ENCODE results near the gene ZNF467.

The ZNF467 gene

DNA sequence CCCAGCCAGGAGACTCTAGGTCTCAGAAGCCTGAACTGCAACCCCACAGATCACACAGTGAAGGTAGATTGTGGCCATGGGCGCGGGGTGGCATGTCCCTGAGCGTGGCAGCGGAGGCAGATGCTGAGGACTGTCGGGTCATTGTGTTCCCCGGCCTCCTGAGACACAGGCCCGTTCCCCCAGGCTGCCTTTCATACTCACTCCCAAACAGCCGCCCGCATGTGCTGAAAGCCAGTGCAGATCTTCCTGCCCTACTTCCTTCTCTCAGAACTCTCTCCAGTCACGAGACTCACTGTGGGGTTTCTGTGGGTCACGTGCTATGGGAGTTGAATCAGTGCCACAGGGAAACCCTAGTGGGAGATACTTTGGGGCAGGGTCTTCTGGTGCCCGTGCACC, 48.0 kb downstream of the ZNF467 start:
- Histone ChIP-seq H3K27me3 (ENCODE audit: insufficient read depth, low read length) (no peaks in the 10 kb centered on the region), H3K4me1 (ENCODE audit: insufficient read depth, low read length) (peaks cover 9% of the 10 kb centered on the region), H2AFZ (ENCODE audit: low read depth, low read length) (no peak overlapping the region), H3K9me3 (ENCODE audit: low read length) (no peaks in the 10 kb centered on the region), H3K4me3 (ENCODE audit: low read length) (no peak overlapping the region), H3K36me3 (ENCODE audit: insufficient read depth, low read length) (peaks cover 83% of the 10 kb centered on the region)

DNA sequence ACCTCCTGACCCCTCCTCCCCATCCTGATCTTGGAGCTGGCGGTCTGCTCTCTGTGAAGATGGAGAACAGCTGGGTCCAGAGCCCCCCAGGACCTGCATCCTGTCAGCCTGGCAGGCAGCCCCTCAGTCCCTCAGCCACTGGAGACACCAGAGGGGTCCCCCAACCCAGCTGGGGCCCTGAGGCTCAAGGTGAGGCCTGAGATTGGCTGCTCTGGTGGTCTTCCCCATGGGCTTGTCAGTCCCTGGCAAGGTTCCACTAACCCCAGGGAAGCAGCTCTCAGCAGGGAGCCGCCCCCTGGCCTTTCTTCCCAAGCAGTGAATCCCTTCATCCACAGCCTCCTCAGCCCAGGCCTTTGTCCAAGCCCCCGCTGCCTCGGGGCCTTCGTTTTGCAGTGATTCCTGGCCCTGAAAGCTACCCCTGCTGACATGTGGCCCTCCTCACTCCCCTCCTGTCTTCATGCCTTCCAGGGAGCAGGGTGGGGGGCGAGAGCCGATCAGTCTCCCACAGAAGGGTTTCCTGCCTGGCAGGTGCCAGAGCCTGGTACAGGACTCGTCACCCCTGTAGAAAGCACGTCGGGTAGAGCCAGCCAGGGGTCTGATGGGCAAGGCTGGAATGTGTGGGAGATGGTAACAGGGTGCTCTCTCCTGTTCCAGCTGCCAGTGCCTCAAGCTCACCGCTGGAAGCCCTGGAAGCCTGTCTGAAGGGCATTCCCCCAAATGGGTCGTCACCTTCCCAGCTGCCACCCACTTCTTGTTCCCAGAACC, 48.5 kb downstream of the ZNF467 start:
- H3K4me3 ChIP-seq (ENCODE audit: low read length) = no peak overlapping the region
- H2AFZ ChIP-seq (ENCODE audit: low read depth, low read length) = no peak overlapping the region
- H3K27me3 ChIP-seq (ENCODE audit: insufficient read depth, low read length) = no peaks in the 10 kb centered on the region
- no peaks in the 10 kb centered on the region for H3K9me3 ChIP-seq (ENCODE audit: low read length)
- H3K4me1 ChIP-seq (ENCODE audit: insufficient read depth, low read length) = peaks cover 9% of the 10 kb centered on the region
- H3K36me3 ChIP-seq (ENCODE audit: insufficient read depth, low read length) = peaks cover 82% of the 10 kb centered on the region

DNA sequence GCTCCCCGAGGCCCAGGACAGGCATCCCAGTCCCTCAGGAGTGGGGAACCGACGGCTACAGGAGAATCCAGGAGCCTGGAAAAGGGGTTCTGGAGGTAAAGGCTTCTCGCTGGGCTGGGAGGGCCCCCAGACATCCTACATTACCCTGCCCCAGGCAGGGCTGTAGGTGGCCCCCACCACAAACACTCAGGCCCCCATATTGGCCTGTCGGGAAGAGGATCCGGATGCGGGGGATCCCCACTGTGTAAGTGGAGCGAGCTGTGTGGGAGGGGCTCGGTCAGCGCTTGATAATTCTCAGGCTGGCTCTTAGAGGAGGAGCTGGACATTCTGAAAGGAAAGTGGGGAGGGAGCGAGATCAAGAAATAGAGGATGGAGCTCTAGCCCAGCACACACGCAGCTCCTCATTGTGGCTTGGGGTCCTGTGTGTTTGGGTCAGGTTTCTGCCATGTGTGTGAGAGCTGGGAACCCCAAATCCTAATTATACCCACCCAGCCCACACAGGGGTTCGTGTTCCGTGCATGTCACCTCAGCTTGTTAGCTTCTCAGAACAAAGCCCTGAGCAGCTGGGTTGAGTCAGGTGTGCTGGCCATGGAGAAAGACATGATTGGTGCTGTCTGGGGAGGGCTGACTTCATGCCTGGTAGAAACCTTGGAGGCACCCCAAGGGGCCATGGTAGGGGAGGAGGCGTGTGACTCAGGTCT, 49.4 kb downstream of the ZNF467 start:
- no peak overlapping the region for H2AFZ ChIP-seq (ENCODE audit: low read depth, low read length)
- peaks cover under 1% of the 10 kb centered on the region for H3K9me3 ChIP-seq (ENCODE audit: low read length)
- peaks cover 9% of the 10 kb centered on the region for H3K4me1 ChIP-seq (ENCODE audit: insufficient read depth, low read length)
- H3K36me3 ChIP-seq (ENCODE audit: insufficient read depth, low read length) = peaks cover 74% of the 10 kb centered on the region
- H3K27me3 ChIP-seq (ENCODE audit: insufficient read depth, low read length) = no peaks in the 10 kb centered on the region
- H3K4me3 ChIP-seq (ENCODE audit: low read length) = no peak overlapping the region

DNA sequence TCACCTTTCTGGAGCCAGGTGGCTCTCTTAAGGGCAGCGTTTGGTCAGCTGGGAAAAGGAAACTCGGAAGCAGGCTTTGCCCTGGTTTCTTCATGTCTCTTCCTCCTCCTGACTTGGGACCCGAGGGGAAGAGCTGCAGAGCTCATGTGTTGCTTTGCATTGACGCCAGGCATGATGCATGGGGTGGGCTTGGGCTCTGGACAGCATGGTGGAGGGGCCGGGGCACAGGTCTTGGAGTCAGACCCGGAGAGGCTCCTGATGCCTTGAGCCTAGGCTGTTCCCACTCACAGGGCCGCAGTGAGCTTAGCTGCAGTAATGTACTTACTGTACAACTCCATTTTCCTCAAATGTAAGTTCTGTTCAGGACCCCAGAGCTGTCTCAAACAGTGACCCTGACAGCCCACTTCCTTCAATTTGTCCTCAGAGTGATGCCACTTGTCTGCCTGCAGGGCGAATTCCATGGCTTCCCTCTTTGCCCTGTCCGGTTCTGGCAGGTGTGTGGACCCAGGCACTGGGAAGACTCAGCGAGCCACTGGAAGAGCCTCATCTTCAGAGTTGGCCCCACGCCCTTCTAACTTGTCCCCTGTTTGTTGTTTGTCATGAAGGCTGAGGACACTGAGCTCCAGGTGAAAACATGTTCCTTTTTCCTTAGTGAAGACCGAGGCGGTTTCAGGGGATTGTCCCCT, 50.2 kb downstream of the ZNF467 start:
- H3K36me3 ChIP-seq (ENCODE audit: insufficient read depth, low read length) = peaks cover 67% of the 10 kb centered on the region
- H3K27me3 ChIP-seq (ENCODE audit: insufficient read depth, low read length) = no peaks in the 10 kb centered on the region
- H2AFZ ChIP-seq (ENCODE audit: low read depth, low read length) = no peak overlapping the region

DNA sequence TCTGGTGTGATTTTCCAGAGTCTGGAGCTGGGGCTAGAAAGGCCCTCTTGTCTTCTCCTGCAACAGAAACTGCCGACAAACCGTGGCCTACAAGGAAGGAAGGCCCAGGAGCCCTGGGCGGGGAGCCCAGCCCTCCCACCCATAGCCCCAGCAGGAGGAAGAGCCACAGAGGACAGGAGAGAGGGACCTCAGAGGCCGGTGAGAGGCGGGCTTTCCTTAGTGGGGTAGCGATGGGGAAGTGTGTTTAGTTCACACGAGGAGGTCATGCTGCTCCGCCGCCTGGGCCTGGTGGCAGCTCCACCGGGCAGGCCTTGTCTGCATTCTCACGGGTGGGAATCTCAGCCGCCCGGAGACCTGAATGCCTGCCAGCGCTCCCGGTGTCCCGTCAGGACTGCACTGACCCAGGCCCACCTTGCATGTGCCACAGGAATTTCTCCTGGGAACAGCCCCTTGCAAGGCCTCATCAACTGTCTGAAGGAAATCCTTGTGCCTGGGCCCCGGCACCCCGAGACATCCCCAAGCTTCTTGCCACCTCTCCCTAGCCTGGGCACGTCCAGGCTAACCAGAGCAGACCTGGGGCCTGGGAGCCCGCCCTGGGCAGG, 50.9 kb downstream of the ZNF467 start:
- H3K36me3 ChIP-seq (ENCODE audit: insufficient read depth, low read length) = peaks cover 60% of the 10 kb centered on the region
- peaks cover 2% of the 10 kb centered on the region for H3K9me3 ChIP-seq (ENCODE audit: low read length)
- H3K4me3 ChIP-seq (ENCODE audit: low read length) = no peak overlapping the region
- H2AFZ ChIP-seq (ENCODE audit: low read depth, low read length) = no peak overlapping the region
- no peaks in the 10 kb centered on the region for H3K27me3 ChIP-seq (ENCODE audit: insufficient read depth, low read length)
- H3K4me1 ChIP-seq (ENCODE audit: insufficient read depth, low read length) = peaks cover 6% of the 10 kb centered on the region

More for the DNA sequence above, 50.2 kb downstream of the ZNF467 start:
- H3K4me1 ChIP-seq (ENCODE audit: insufficient read depth, low read length) = peaks cover 9% of the 10 kb centered on the region
- H3K9me3 ChIP-seq (ENCODE audit: low read length) = peaks cover 2% of the 10 kb centered on the region
- H3K4me3 ChIP-seq (ENCODE audit: low read length) = no peak overlapping the region

DNA sequence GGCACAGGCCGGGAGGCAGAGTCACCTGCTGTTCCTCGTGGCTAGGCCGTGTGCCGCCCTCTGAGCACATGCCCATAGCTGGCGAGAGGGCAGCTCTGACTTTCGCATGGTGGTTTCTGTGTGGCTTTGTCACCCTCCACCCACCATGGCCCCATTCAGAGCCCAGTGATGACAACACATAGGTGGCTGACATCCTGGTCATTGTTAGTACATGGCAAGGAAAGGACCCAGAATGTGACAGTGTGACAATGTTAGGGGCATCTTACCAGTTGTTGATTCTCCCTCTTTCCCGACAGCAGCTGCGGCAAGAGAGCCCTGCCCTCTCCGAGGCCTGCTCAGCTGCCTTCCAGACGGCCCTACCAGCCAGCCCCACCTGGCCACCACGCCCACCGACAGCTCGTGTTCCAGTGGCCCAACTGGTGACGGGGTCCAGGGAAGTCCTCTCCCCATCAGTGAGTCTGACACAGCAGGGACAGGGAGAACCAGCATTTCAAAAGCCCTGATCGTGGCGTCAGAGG, 52.2 kb downstream of the ZNF467 start:
- Histone ChIP-seq H3K4me1 (ENCODE audit: insufficient read depth, low read length) (peaks cover 1% of the 10 kb centered on the region), H2AFZ (ENCODE audit: low read depth, low read length) (no peak overlapping the region), H3K9me3 (ENCODE audit: low read length) (peaks cover 2% of the 10 kb centered on the region), H3K27me3 (ENCODE audit: insufficient read depth, low read length) (no peaks in the 10 kb centered on the region), H3K4me3 (ENCODE audit: low read length) (no peak overlapping the region), H3K36me3 (ENCODE audit: insufficient read depth, low read length) (peaks cover 58% of the 10 kb centered on the region)

DNA sequence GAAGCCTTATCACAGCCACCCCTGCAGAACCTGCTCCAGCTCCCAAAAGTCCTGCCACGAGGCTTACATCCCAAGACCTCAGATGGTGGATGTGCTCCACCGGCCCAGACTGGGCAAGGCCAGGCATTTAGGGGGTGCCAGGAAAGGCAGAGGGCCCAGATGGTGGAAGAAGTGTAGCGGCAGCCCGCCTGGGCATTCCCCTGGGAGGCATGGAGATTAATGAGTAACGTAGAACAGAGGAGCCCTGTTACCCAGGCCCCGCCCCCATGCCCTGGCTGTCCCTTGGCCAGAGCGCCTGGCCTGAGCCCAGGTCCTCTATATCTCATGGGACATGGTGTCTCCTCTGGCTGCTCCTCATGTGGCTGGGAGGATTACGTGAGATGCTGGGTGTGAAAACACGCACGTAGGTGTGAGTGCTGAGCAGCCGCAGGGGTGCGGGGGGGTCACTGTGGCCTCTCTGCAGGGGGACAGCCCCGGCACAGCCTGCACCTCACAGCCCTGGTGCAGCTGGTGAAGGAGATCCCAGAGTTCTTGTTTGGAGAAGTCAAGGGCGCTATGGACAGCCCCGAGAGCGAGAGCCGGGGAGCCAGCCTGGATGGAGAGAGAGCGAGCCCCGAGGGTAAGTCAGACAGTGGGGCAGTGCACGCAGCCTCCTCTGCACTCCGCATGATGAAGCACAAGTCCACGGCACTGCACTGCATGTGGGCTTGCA, 52.9 kb downstream of the ZNF467 start:
- H3K4me1 ChIP-seq (ENCODE audit: insufficient read depth, low read length) = peaks cover 8% of the 10 kb centered on the region
- H3K9me3 ChIP-seq (ENCODE audit: low read length) = peaks cover 2% of the 10 kb centered on the region
- peaks cover 53% of the 10 kb centered on the region for H3K36me3 ChIP-seq (ENCODE audit: insufficient read depth, low read length)
- H2AFZ ChIP-seq (ENCODE audit: low read depth, low read length) = no peak overlapping the region
- H3K27me3 ChIP-seq (ENCODE audit: insufficient read depth, low read length) = no peaks in the 10 kb centered on the region
- no peak overlapping the region for H3K4me3 ChIP-seq (ENCODE audit: low read length)

DNA sequence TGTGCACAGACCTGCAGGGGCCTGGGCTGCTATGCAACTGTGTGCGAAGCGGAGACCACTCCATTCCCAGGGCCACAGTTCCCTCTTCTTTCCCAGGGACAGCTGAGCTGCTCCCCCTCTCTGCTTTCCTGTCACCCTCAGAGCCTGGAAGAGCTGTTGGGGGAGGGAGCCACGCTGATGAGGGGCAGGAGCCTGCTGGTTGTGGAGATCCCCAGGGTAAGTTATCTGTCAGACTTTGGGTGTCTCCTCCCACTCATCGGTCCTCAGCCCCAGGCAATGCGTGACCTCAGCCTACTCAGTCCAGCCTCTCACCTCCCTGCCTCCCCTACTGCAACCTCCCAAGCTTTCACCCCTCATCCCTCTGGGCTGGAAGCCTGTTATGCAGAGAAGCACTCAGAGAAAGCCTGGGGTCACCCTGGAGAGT, 53.5 kb downstream of the ZNF467 start:
- Histone ChIP-seq H3K27me3 (ENCODE audit: insufficient read depth, low read length) (no peaks in the 10 kb centered on the region), H3K4me3 (ENCODE audit: low read length) (no peak overlapping the region), H3K36me3 (ENCODE audit: insufficient read depth, low read length) (peaks cover 48% of the 10 kb centered on the region), H2AFZ (ENCODE audit: low read depth, low read length) (no peak overlapping the region), H3K4me1 (ENCODE audit: insufficient read depth, low read length) (peaks cover 11% of the 10 kb centered on the region), H3K9me3 (ENCODE audit: low read length) (peaks cover 2% of the 10 kb centered on the region)

DNA sequence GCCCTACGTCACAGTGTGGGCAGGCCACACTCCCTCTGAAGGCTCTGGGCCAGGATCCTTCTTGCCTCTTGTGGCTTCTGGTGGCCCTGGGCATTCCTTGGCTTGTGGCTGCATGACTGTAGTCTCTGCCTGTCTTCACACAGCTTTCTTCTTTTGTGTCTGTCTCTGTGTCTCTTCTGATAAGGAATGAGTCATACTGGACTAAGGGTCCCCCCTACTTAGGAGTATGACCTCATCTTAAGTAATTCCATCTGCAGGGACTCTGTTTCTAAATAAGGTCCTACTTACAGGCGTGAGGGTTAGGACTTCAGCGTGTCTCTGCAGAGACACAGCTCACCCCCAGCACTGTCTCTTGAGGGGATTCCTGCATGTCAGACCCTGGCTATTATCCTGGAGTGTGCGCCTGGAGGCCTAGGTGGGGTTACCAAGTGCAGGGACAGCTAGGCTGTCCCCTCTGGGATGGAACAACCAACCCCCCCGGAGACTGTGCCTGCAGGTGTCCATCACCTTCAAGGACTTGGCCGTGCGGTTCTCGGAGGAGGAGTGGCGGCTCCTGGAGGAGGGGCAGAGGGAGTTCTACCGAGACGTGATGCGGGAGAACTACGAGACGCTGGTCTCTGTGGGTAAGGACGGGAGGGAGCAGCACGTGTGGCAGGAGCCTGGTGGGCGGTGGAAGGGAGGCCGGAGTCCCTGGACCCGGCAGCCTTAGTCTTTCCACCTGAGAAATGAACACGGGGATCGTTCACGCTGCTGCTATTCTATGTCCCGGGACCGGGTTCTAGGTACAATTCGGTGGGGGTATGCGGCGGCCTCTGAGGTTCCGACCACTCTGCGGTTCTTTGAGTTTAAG, 54.1 kb downstream of the ZNF467 start:
- Histone ChIP-seq H2AFZ (ENCODE audit: low read depth, low read length) (no peak overlapping the region), H3K36me3 (ENCODE audit: insufficient read depth, low read length) (peaks cover 42% of the 10 kb centered on the region), H3K27me3 (ENCODE audit: insufficient read depth, low read length) (no peaks in the 10 kb centered on the region), H3K4me1 (ENCODE audit: insufficient read depth, low read length) (peaks cover 11% of the 10 kb centered on the region), H3K9me3 (ENCODE audit: low read length) (peaks cover 2% of the 10 kb centered on the region), H3K4me3 (ENCODE audit: low read length) (no peak overlapping the region)

DNA sequence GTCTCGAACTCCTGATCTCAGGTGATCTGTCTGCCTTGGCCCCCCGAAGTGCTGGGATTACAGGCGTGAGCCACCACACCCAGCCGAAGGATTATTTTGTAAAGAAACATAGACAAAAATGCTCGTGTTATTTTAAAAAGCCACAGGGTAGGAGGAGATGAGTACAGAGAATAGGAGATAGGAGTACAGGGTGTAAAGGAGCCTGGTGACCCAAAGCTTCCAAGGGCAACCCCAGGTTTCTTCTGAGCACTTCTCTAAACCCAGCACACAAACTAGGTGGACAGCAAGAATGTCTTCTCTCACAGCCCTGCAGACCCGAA, 54.7 kb downstream of the ZNF467 start:
- Histone ChIP-seq H3K9me3 (ENCODE audit: low read length) (peaks cover 2% of the 10 kb centered on the region), H3K27me3 (ENCODE audit: insufficient read depth, low read length) (no peaks in the 10 kb centered on the region), H3K4me3 (ENCODE audit: low read length) (no peak overlapping the region), H3K36me3 (ENCODE audit: insufficient read depth, low read length) (peaks cover 36% of the 10 kb centered on the region), H3K4me1 (ENCODE audit: insufficient read depth, low read length) (peaks cover 11% of the 10 kb centered on the region), H2AFZ (ENCODE audit: low read depth, low read length) (no peak overlapping the region)

DNA sequence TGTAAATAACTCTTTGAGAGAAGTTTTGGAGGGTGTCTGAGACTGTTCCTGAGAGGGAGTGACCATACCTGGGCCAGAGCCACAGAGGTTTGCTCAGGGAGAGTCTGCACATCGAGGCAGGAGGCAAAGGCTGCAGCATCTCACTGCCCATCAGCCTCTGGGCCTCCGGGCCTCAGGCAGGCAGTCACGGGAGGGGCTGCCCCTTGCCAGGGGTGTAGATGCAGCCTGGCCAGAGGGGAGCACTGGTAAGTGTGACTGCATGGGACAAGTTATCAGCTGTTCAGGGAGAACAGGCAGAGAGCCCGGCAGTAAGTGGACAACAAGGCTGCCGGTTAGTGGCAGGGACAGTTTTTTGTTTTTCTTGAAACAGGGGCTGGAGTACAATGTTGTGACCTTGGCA, 55.9 kb downstream of the ZNF467 start:
- Histone ChIP-seq H3K36me3 (ENCODE audit: insufficient read depth, low read length) (peaks cover 25% of the 10 kb centered on the region), H3K4me1 (ENCODE audit: insufficient read depth, low read length) (peaks cover 11% of the 10 kb centered on the region), H2AFZ (ENCODE audit: low read depth, low read length) (no peak overlapping the region), H3K27me3 (ENCODE audit: insufficient read depth, low read length) (no peaks in the 10 kb centered on the region), H3K9me3 (ENCODE audit: low read length) (peaks cover 2% of the 10 kb centered on the region), H3K4me3 (ENCODE audit: low read length) (no peak overlapping the region)

DNA sequence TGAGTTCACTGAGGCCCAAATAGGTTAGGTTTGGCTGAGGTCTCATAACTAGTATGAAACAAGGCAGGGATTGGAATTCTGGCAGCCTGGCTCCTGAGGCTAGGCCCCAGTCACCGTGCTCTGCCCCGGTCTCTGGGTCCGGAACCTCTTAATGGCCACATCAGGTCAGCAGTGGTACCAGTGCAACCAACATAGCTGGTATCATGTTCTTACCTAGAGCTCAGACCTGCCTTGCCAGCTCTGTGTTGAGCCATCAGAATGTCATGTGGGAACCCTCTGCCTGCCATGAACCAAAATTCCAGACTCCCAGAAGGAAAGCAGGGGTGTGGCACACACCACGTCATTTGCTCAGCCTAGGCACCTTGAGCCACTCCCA, 56.5 kb downstream of the ZNF467 start:
- Histone ChIP-seq H2AFZ (ENCODE audit: low read depth, low read length) (no peak overlapping the region), H3K9me3 (ENCODE audit: low read length) (peaks cover 2% of the 10 kb centered on the region), H3K27me3 (ENCODE audit: insufficient read depth, low read length) (no peaks in the 10 kb centered on the region), H3K36me3 (ENCODE audit: insufficient read depth, low read length) (peaks cover 20% of the 10 kb centered on the region), H3K4me3 (ENCODE audit: low read length) (no peak overlapping the region), H3K4me1 (ENCODE audit: insufficient read depth, low read length) (peaks cover 11% of the 10 kb centered on the region)

All from neuron (in vitro differentiated cells).